Colonic mucosa (tissue), 4 donors: ENCODE measurements around the gene PCED1A. TPM values are rescaled to one million over a fixed set of nuclear protein-coding genes. Genes with fewer than 3 reads are reported as not detected.

Experiments used
- DNase-seq: peaks from one replicate; pipeline ENCODE4 v3.0.0-alpha.2; 2020
- H3K27ac ChIP-seq: fragments of 200-600 bp; one replicate; pipeline ENCODE4 v1.8.0; 2021
- H3K27me3 ChIP-seq: fragments of 200-600 bp; one replicate; pipeline ENCODE4 v1.8.0; 2021
- H3K36me3 ChIP-seq: fragments of 200-600 bp; one replicate; pipeline ENCODE4 v1.8.0; 2021
- H3K4me1 ChIP-seq: fragments of 200-600 bp; one replicate; pipeline ENCODE4 v1.8.0; 2021; ENCODE audit warnings: mild to moderate bottlenecking
- H3K4me3 ChIP-seq: fragments of 200-600 bp; one replicate; pipeline ENCODE4 v1.8.0; 2021
- H3K9ac ChIP-seq, 2 donors: one replicate each; pipeline ENCODE4 v1.7.0; 2013; ENCODE audit warnings: control low read depth in 2 of 2, low read depth in 2 of 2, low read length in 2 of 2
- H3K9me3 ChIP-seq: fragments of 200-600 bp; one replicate; pipeline ENCODE4 v1.8.0; 2021
- CTCF ChIP-seq: fragments of 200-600 bp; IDR thresholded peaks from one replicate; pipeline ENCODE4 v1.8.0; 2022; ENCODE audit warnings: antibody characterized with exemption, mild to moderate bottlenecking
- intact Hi-C: fragments of 100-400 bp; cut with DNase I; formaldehyde crosslinking; loops from one replicate; pipeline ENCODE4 v1.14.1; 2022
- total RNA-seq, 2 donors: library from RNA; stranded (reverse); fragmentation: NEBNext Ultra II Directional in 1 of 2; extraction: Animal tissue kit (Norgen Biotek cat#: 25700) in 1 of 2; gene quantifications; one replicate each; pipeline ENCODE4 v1.2.1, GENCODE V29; 2021
- donor health status: healthy.
- donor health status: DM: no; HTN: no; CAD: no.
- donor health status: DM: no; HTN: no; CAD: no.

Gene PCED1A
- total RNA-seq, 2 donors from 2014 or later: 21.7 to 24.8 TPM

- Histone ChIP-seq H3K4me3 (no peak overlapping the region), H3K9me3 (no peaks in the 10 kb centered on the region), H3K27ac (no peak overlapping the region), H3K9ac (no peak overlapping the region), H3K4me1 (no peaks in the 10 kb centered on the region), H3K36me3 (no peaks in the 10 kb centered on the region), H3K27me3 (peaks cover 21% of the 10 kb centered on the region)
- no peak for TF ChIP-seq CTCF
- intact Hi-C loops: no loop called here
- DNase-seq: no peak
Observed at GRCh38 chr20:2825761-2826160, 14.7 kb downstream of the PCED1A start.

- intact Hi-C loops: no loop called here
- TF ChIP-seq CTCF: no peak
- Histone ChIP-seq H3K27me3 (peaks cover 33% of the 10 kb centered on the region), H3K9ac (no peak overlapping the region), H3K36me3 (no peaks in the 10 kb centered on the region), H3K27ac (no peak overlapping the region), H3K9me3 (no peaks in the 10 kb centered on the region), H3K4me3 (no peak overlapping the region), H3K4me1 (no peaks in the 10 kb centered on the region)
- DNase-seq: no peak
Observed at GRCh38 chr20:2822073-2822472, 18.4 kb downstream of the PCED1A start.

GRCh38 chr20:2820896-2821869, 19.3 kb downstream of the PCED1A start:
- peaks cover 32% of the 10 kb centered on the region for H3K27me3 ChIP-seq
- no peaks in the 10 kb centered on the region for H3K9me3 ChIP-seq
- no peak overlapping the region for H3K27ac ChIP-seq
- no peak overlapping the region for H3K9ac ChIP-seq
- intact Hi-C loops: no loop called here
- no peaks in the 10 kb centered on the region for H3K36me3 ChIP-seq
- no peak for TF ChIP-seq CTCF
- no peak overlapping the region for H3K4me3 ChIP-seq
- no peaks in the 10 kb centered on the region for H3K4me1 ChIP-seq
- DNase-seq: no peak

GRCh38 chr20:2820084-2820895, 20.2 kb downstream of the PCED1A start:
- no peak overlapping the region for H3K4me3 ChIP-seq
- no peaks in the 10 kb centered on the region for H3K36me3 ChIP-seq
- intact Hi-C loops: no loop called here
- no peaks in the 10 kb centered on the region for H3K4me1 ChIP-seq
- H3K9ac ChIP-seq: no peak overlapping the region
- no peak for DNase-seq
- peaks cover 27% of the 10 kb centered on the region for H3K27me3 ChIP-seq
- no peaks in the 10 kb centered on the region for H3K9me3 ChIP-seq
- no peak for TF ChIP-seq CTCF
- H3K27ac ChIP-seq: no peak overlapping the region

GRCh38 chr20:2817891-2818595, 22.4 kb downstream of the PCED1A start:
- peaks cover 27% of the 10 kb centered on the region for H3K27me3 ChIP-seq
- TF ChIP-seq CTCF: no peak
- no peak overlapping the region for H3K4me3 ChIP-seq
- DNase-seq: no peak
- H3K9ac ChIP-seq: no peak overlapping the region
- no peaks in the 10 kb centered on the region for H3K4me1 ChIP-seq
- intact Hi-C loops: no loop called here
- H3K36me3 ChIP-seq: no peaks in the 10 kb centered on the region
- no peaks in the 10 kb centered on the region for H3K9me3 ChIP-seq
- H3K27ac ChIP-seq: no peak overlapping the region
